NCI-H2107 treated with DMSO at 0.1 percent for 48 hours (cell line): ENCODE data around the gene BAIAP2L1.

ENCODE experiments used
- DNase-seq: peaks from one replicate; lab custom pipeline; 2025; ENCODE audit not compliant: unreplicated experiment; lab: John Stamatoyannopoulos, UW

BAIAP2L1 gene

GRCh38 chr7:98360221-98361130 lies 40.4 kb downstream of the BAIAP2L1 start:
- no peak for DNase-seq

- DNase-seq: no peak
Measured at GRCh38 chr7:98359395-98359794, 41.5 kb downstream of the BAIAP2L1 start.

GRCh38 chr7:98358706-98359105 lies 42.2 kb downstream of the BAIAP2L1 start:
- no peak for DNase-seq

DNA sequence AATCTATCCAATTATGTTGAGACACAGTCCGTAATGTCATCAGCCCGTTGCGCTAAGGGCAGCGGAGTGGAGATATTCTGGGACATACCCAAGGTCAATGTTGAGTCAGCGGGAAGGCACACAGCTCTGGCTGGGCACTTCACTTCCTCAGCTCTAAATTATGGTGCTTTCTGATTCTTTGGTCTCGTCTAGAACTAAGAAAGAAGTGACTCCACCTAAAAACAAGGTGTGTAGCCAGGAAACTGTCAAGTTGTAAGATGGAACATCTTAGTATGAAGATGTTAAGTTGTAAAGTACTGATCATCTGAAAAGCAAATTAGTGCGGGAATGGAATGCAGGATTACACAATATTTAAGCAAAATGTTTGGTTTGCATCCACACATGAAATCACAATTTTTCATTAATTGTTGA lies 43.1 kb downstream of the BAIAP2L1 start:
- no peak for DNase-seq

DNA sequence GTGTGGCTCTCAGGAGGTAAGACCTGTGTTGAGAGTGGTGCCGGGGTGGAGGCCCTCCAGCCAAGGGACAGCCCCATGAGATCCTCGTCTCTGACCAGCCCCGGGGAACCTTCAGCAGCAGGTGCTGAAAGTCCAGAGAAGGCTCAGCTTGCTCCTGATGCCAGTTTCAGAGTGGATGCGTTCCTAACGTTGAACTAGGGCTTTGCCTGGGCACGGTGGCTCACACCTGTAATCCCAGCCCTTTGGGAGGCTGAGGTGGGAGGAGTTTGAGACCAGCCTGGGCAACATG lies 45.7 kb downstream of the BAIAP2L1 start:
- DNase-seq: no peak

DNA sequence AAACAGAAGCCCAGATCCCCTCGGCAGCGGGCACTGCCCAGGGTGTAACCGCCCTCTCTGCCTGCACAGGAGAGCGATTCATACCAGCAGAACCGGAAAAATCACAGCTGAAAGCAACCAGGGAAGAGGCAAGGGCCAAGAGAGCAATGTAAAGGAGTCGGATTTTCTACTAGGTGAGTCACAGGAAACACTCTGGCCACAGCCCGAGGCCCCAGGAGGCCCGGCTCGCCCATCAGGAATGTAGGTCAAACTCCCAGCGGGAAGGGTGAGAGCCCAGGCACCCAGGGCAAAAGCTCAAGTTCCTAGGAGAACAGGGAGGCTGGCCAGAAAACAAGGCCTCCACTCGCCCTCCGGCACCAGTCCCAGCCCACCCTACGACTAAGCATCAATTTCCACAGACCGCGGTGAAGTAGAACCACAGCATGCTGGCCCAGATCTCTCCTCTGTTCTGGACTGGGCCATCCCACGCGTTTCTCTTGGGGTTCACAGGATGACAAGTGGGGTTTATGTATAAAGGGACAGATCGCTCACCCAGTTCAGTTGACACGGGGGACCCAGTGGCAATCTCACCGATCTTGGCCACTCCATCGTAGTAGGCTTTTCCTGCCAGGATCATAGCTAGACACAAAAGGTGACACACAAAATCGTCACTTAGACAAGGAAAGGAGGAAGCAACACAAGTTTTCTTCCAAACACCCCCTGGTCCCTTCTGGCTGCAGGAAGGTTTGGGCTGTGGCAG lies 46.2 kb downstream of the BAIAP2L1 start:
- DNase-seq: no peak

GRCh38 chr7:98354052-98354451 lies 46.8 kb downstream of the BAIAP2L1 start:
- no peak for DNase-seq

- DNase-seq: no peak
Measured at GRCh38 chr7:98352621-98353020, 48.3 kb downstream of the BAIAP2L1 start.

DNA sequence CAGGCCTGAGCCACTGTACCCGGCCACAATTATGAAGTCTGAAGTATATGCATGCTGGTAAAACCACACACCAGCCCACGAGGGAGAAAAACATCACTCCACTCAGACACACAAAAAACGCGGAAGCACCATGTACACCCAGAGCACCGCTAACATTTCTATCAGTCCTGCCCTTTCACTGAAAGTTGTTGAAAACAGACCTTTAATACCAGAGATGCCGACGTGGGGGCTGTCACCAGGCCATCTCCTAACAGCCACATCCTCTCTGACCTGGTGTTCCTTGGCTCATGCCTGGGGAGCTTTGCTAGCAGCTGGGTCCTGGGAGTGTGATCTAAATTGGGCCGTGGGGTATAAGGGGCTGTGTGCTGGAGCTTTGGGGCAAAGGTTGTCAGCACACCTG lies 49.8 kb downstream of the BAIAP2L1 start:
- no peak for DNase-seq

DNA sequence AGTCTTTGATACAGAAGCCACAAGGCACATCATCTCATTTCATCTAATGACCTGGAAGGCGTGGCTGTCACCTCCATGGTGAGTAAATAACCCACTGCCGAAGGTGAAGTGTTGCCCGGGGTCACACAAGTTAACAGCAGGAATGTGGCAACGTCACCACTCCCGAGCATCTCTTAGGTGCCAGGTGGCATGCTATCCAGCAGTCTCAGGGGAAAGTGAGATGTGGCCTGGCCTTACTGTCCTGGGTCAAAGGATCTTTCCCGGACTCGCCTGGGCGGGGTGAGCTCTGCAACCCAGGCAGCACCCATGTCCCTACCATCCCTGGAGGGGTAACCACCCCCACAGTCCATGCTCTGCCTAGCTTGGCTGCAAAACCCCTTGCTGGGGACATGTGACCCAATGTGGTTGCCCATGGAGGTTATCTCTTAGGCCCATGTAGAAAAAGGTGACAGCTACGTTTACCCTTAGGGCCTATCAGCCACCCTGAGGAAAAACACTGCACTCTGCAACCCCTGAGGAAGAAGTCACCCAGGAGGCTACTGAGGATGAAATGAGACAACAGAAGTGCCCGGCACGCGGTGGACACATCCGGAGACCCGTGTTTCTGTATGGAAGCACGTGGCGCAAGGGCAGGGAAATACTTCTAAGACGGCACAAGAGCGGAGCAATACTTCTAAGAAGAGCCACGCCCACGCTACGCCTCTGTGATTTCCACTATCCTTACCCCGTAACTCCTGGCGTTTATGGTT lies 52.0 kb downstream of the BAIAP2L1 start:
- no peak for DNase-seq

- DNase-seq: no peak
Measured at GRCh38 chr7:98346515-98347069, 54.3 kb downstream of the BAIAP2L1 start.

DNA sequence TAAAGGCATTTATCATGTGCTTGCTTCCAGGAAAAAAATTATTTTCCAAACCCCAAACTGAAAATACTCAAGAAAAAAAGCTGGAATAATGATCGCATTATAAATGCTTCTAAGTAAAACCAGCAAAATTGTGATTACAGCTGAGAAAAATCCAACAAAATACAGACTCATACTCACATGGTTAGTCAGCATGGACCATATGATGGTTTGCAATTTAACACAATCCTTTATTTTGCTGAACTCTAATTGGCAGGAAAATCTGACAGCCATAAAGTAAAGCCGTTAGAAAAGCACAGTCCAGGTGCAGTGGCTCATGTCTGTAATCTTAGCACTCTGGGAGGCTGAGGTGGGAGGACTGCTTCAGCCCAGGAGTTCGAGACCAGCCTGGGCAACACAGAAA lies 59.8 kb downstream of the BAIAP2L1 start:
- DNase-seq: no peak

DNA sequence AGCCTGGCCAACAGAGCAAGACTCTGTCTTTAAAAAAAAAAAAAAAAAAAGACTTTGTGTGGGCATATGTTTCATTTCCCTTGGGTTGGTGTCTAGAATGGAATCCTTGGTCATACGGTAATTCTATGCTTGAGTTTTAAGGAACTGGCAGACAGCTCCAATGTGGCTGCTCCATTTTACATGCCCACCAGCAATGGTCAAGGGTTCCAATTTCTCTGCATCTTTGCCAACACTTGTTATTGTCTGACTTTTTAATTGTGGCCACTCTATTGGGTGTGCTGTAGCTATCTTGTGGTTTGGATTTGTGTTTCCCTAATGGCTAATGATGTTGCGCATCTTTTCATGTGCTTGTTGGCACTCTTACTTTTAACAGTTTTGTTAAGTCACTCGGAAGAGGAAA lies 61.8 kb downstream of the BAIAP2L1 start:
- no peak for DNase-seq

GRCh38 chr7:98338441-98338840 lies 62.4 kb downstream of the BAIAP2L1 start:
- DNase-seq: no peak

DNA sequence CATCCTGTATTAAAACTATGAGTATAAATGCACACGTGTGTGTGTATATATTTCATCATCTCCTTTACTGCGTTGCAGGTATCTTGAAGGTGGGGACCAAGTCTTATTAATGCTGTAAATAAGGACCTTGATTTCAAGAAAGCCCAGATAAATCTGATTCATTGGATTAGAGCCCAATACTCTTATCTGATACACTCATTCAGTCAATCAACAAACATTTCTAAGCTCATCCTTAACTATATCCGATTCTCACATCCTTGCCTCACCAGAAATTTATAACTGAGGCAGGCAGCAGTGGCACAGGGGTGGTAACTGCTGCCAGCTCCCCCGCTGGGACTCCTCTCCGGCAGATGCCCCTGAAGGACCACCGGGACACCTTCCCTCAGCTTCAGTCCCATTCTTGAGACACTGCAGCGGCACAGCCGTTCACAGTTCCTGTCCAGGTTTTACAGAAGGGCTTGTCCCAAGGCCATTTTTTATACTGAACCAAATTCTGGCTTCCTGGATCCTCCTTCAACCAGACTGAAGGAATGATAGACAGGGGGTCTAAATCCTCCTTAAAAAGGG lies 65.4 kb downstream of the BAIAP2L1 start:
- DNase-seq: no peak

- no peak for DNase-seq
Measured at GRCh38 chr7:98334081-98334480, 66.8 kb downstream of the BAIAP2L1 start.

- DNase-seq: no peak
Measured at GRCh38 chr7:98330926-98331529, 69.9 kb downstream of the BAIAP2L1 start.

DNA sequence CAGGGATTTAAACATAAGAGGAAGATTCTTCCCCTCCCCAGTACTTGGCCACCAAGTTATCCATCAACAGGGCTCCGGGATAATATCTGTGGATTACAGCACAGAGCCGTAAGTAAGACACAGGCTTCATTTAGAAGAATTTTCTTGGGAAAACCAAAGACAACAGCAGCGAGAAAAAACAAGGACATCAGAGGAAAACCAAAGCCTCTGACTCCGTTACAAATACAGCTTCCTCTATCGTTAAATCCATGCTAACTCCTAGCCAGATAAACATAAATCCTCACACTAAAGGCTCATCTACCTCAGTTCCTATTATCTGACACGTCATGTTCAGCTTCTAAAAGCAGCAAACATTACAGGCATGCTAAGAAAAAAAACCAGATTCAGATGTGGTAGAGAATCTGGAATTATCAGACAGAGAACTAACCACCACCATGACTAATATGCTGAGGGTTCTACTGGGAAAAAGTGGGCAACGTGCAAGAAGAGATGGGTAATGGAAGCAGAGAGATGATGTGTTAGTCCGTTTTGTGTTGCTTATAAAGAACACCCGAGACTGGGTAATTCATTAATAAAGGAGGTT lies 71.0 kb downstream of the BAIAP2L1 start:
- no peak for DNase-seq

DNA sequence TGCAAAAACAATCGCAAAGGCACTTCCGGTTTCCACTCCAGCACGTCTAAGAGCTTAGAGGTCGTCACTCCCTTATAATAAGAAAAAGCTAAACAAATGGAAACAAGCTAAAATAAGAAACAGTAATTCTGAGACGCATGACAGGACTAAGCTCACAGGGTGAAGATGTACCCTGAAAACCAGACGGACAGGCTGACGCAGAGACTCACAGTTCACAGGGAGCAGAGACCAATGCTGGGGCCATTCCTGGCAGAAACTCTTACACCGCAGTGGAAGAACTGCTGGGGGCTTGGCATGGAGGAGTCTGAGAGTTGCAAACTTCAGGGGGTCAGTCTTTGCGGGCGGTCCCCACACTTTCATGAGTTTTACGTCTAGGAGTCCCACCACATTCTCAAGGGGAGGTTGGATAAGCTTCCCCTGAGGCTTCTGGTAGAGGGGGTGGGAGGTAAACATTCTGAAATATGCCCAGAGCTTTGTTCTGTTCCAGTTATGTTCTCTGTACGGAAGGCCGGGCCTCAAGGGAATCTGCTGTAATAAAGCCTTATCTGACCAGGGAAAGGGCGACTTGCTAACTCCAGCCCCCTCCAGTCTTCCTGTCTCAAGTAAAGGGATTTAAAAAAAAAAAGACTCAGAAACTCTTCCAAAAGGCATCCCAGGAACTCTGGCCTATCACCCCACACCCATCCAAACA lies 71.6 kb downstream of the BAIAP2L1 start:
- DNase-seq: no peak

DNA sequence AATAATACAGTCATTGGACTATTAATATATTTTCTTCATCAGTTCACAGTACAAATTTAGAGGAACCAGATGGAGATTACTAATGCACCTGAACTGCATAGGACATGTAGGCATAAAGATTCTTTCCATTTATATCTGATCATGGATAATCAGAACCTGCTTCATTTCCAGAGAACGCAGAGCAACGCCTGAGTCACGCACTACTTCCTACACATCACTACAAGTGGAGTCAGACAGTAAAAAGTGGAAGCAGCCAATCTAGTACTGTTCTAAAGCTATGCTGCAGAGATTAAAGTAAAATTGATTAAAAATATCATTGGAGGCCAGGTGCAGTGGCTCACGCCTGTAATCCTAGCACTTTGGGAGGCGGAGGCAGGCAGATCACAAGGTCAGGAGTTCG lies 76.1 kb downstream of the BAIAP2L1 start:
- DNase-seq: no peak
